Thyroid gland (tissue), 4 donors: ENCODE results near the gene AKR1C3. TPM values are rescaled to one million over a fixed set of nuclear protein-coding genes. Genes with fewer than 3 reads are reported as not detected.
"Not testable (repeated sequence)": the region's sequence is repeated elsewhere in the genome, so short reads cannot be mapped to it uniquely, and the experiment has no call there.

Experiments used
- DNase-seq, 2 donors: peaks; one replicate each; pipeline ENCODE4 v3.0.0-alpha.2; 2019
- H3K27ac ChIP-seq, 3 donors: fragments of 200-600 bp; sonication (generic); 1 replicate in 2 of 3; 2 replicates in 1 of 3; pipeline ENCODE4 v1.5.1; 2016 to 2019; ENCODE audit warnings: mild to moderate bottlenecking in 1 of 3, moderate library complexity in 1 of 3
- H3K27me3 ChIP-seq: fragments of 200-600 bp; sonication (generic); one replicate; pipeline ENCODE4 v1.5.1; 2019
- H3K36me3 ChIP-seq, 2 donors: fragments of 200-600 bp; sonication (generic); one replicate each; pipeline ENCODE4 v1.5.1; 2016 to 2019
- H3K4me1 ChIP-seq, 2 donors: fragments of 200-600 bp; sonication (generic); one replicate each; pipeline ENCODE4 v1.5.1; 2017 to 2019
- H3K4me3 ChIP-seq, 3 donors: fragments of 200-600 bp; sonication (generic); replicated peaks in 1 of 3; 1 replicate in 2 of 3; 2 replicates in 1 of 3; pipeline ENCODE4 v1.5.1; 2016; ENCODE audit warnings: mild to moderate bottlenecking in 1 of 3
- H3K9me3 ChIP-seq: fragments of 200-600 bp; sonication (generic); one replicate; pipeline ENCODE4 v1.5.1; 2017
- POLR2A ChIP-seq, 2 donors: fragments of 450-650 bp; IDR thresholded peaks; one replicate each; pipeline ENCODE4 v1.6.1; 2017; ENCODE audit warnings: antibody characterized with exemption in 2 of 2, mild to moderate bottlenecking in 2 of 2, moderate library complexity in 1 of 2
- WGBS, 2 donors: methylation state at CpG; one replicate each; pipeline ENCODE4 v1.1.5; 2017; 5-methylcytosine and 5-hydroxymethylcytosine counted together
- intact Hi-C: fragments of 100-400 bp; cut with DNase I; formaldehyde crosslinking; loops from one replicate; pipeline ENCODE4 v1.15.1; 2023
- total RNA-seq, 4 donors: library from RNA; depleted of rRNA; stranded (reverse); fragments of >200 nt; gene quantifications; one replicate each; pipeline ENCODE4 v1.2.3, GENCODE V29; 2016
- TF ChIP-seq, protein P1 (sequence below), 6 experiments: fragments of 200-600 bp in 3 of 6; fragments of 450-650 bp in 3 of 6; sonication (generic) in 3 of 6; IDR thresholded peaks; one replicate each; pipeline ENCODE4 v1.5.1; 2016 to 2019; ENCODE audit warnings: antibody characterized with exemption in 6 of 6, mild to moderate bottlenecking in 2 of 6, inconsistent platforms in 1 of 6, moderate library complexity in 1 of 6

Gene AKR1C3
- total RNA-seq, 4 donors from 2014 or later, result 42.7 to 73.6 (median 67.4) TPM

DNA sequence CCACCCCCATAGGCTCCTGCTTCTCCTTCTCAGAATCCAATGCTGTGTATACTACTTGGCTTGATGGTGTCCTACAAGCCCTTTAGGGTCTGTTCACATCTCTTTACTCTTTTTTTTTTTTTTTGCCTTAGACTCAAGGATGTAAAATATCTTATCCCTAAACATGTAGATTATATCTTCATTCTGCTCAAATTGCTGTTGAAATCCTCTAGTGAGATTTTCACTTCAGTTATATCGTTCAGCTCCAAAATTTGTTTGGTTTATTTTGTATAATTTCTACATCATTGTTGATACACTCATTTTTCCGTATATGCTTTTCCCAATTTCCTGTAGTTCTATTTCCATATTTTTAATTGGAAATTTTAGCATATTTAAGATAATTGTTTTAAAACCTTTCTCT lies 1.8 kb upstream of the AKR1C3 start:
- no peak for DNase-seq
- Histone ChIP-seq H3K4me3 (no peak overlapping the region), H3K9me3 (no peaks in the 10 kb centered on the region), H3K4me1 (no peaks in the 10 kb centered on the region), H3K36me3 (no peaks in the 10 kb centered on the region), H3K27me3 (no peaks in the 10 kb centered on the region), H3K27ac (no peak overlapping the region)
- 95 to 97% methylated on average over 2 of the region's 2 CpGs for WGBS, 2 donors
- TF ChIP-seq, protein P1, sequence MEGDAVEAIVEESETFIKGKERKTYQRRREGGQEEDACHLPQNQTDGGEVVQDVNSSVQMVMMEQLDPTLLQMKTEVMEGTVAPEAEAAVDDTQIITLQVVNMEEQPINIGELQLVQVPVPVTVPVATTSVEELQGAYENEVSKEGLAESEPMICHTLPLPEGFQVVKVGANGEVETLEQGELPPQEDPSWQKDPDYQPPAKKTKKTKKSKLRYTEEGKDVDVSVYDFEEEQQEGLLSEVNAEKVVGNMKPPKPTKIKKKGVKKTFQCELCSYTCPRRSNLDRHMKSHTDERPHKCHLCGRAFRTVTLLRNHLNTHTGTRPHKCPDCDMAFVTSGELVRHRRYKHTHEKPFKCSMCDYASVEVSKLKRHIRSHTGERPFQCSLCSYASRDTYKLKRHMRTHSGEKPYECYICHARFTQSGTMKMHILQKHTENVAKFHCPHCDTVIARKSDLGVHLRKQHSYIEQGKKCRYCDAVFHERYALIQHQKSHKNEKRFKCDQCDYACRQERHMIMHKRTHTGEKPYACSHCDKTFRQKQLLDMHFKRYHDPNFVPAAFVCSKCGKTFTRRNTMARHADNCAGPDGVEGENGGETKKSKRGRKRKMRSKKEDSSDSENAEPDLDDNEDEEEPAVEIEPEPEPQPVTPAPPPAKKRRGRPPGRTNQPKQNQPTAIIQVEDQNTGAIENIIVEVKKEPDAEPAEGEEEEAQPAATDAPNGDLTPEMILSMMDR (IDR thresholded peaks at IDR 0.05), result no peak
- TF ChIP-seq POLR2A (IDR thresholded peaks at IDR 0.05), result no peak
- intact Hi-C loops, result loop anchor here (10.0 kb wide), 2 partner anchors 192 to 292 kb away; no protein-coding TSS in a partner anchor

DNA sequence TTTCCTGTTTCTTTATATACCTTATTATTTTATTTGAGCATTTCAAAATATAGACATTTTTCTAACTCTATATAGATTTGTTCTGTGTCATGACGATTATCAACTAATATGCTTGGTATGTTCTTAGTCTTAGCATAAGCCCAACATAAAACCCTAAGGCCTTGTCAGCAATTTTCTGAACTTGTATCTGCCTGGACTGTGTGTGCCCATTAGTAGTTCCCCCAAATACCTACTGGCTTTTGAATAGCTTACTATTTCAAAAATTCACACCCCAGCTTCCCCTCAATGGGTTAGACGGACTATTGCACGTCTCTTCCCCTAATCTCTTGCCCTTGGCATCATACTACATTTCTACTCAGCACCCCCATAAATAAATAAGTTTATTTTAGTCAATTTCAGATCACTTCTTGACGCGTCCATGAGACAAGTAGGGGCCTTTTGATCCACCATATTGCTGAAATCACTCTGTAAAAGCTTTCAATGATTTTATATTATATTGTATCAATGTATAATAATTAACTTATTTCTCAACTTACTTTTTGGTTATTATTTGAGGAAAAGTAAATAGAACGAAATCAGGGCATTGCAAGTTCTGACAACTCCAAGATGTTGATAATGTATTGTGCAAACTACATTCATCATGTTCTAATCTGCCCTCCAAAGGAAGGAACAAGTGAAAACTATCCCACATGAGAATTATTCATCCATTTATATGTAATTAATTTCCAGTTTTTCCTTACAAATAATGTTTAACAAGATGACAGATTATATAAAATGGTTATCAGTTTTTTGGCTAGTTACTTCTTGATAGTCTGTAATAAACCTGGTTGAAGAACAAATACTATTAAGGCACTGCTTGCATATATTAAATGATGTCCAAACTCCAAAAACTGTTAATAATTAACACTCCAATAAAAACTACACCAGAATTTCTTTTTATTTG lies 1.1 kb upstream of the AKR1C3 start:
- DNase-seq, result no peak
- WGBS, 2 donors, result 95 to 96% methylated on average over 6 of the region's 6 CpGs
- Histone ChIP-seq H3K4me1 (no peaks in the 10 kb centered on the region), H3K36me3 (no peaks in the 10 kb centered on the region), H3K9me3 (no peaks in the 10 kb centered on the region), H3K27ac (peak overlapping the region in 1 of 3 donors; percentile 81), H3K27me3 (no peaks in the 10 kb centered on the region), H3K4me3 (no peak overlapping the region)
- TF ChIP-seq POLR2A (IDR thresholded peaks at IDR 0.05), result no peak
- TF ChIP-seq, protein P1 (IDR thresholded peaks at IDR 0.05), result no peak
- intact Hi-C loops, result loop anchor here (10.0 kb wide), 2 partner anchors 192 to 292 kb away; no protein-coding TSS in a partner anchor

DNA sequence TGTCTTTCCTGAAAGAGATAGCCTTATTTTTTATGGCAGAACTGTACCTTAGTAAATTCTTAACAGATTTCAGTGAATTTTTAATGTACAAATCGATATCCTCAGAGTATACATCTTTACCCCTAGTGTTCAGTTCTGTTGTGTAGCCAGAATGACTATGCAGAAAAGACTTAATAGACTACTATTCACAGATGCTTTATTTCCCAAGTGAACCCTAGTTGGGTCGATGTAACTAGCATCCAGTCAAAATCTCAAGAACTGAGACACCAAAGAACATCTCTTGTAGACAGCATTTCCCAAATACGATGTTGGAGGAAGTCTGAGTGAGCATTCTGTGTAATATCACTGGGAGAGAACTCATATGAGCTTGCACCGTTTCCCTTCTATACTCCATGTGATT lies 1.5 kb downstream of the AKR1C3 start:
- no peak for DNase-seq
- H3K4me3 ChIP-seq, result peak overlapping the region in 2 of 3 donors; percentile 1 to 30
- intact Hi-C loops, result loop anchor here (5.0 to 10.0 kb wide), 3 partner anchors 189 to 289 kb away; no protein-coding TSS in a partner anchor
- H3K27ac ChIP-seq, result peak overlapping the region in 1 of 3 donors; percentile 43
- H3K9me3 ChIP-seq, result no peaks in the 10 kb centered on the region
- 70 to 83% methylated on average over 4 of the region's 4 CpGs for WGBS, 2 donors
- H3K4me1 ChIP-seq, result no peaks in the 10 kb centered on the region
- TF ChIP-seq POLR2A (IDR thresholded peaks at IDR 0.05), result no peak
- TF ChIP-seq, protein P1 (IDR thresholded peaks at IDR 0.05), result no peak
- no peaks in the 10 kb centered on the region for H3K27me3 ChIP-seq
- peaks cover 4 to 12% of the 10 kb centered on the region in 2 donors for H3K36me3 ChIP-seq

DNA sequence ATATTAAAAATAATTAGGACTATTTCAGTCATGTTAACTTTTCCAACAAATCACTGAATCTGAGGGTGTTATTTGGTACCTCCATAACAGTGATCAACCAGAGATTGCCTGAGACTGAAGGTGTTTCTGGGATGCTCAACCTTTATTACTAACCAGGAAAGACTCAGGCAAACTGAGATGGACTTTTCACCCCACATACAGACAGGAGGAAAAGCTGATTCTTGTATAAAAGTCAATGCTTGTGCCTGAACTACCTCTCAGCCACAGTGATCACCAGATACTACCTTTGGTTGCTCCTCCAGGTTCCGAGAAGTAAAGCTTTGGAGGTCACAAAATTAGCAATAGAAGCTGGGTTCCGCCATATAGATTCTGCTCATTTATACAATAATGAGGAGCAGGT lies 1.9 kb downstream of the AKR1C3 start:
- peaks cover 4 to 16% of the 10 kb centered on the region in 2 donors for H3K36me3 ChIP-seq
- DNase-seq, result no peak
- peak overlapping the region in 1 of 3 donors; percentile 1 for H3K4me3 ChIP-seq
- no peaks in the 10 kb centered on the region for H3K4me1 ChIP-seq
- intact Hi-C loops, result loop anchor here (5.0 to 10.0 kb wide), 3 partner anchors 189 to 289 kb away; no protein-coding TSS in a partner anchor
- WGBS, 2 donors, result 94 to 97% methylated on average over 2 of the region's 2 CpGs
- no peaks in the 10 kb centered on the region for H3K9me3 ChIP-seq
- no peaks in the 10 kb centered on the region for H3K27me3 ChIP-seq
- TF ChIP-seq, protein P1 (IDR thresholded peaks at IDR 0.05), result no peak
- TF ChIP-seq POLR2A (IDR thresholded peaks at IDR 0.05), result no peak
- H3K27ac ChIP-seq, result no peak overlapping the region

DNA sequence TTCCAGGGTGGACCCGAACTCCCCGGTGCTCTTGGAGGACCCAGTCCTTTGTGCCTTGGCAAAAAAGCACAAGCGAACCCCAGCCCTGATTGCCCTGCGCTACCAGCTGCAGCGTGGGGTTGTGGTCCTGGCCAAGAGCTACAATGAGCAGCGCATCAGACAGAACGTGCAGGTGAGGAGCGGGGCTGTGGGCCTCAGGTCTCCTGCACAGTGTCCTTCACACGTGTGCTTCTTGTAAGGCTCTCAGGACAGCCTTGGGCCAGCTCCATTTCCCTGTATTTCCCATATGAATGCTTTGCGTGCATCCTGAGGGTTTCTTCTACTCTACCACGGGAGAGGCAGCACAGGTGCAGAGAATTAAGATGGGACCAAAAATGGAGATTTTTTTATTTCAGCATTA lies 8.3 kb downstream of the AKR1C3 start:
- intact Hi-C loops, result not testable (repeated sequence)
- 77 to 94% methylated on average over 3 to 4 of the region's 11 CpGs for WGBS, 2 donors

More for the DNA sequence above, 8.3 kb downstream of the AKR1C3 start:
- H3K9me3 ChIP-seq, H3K4me3 ChIP-seq, DNase-seq, H3K27ac ChIP-seq, H3K27me3 ChIP-seq, H3K4me1 ChIP-seq: not testable (repeated sequence)
- peaks cover 14 to 38% of the 10 kb centered on the region in 2 donors for H3K36me3 ChIP-seq
